ENCODE data around the gene CLDN19.

The CLDN19 gene

GRCh38 chr1:42737986-42738677 lies 1.9 kb downstream of the CLDN19 start:
- TF ChIP-seq ZFX (IDR thresholded peaks at IDR 0.05): no peak
- TF ChIP-seq CTCF (conservative IDR thresholded peaks at IDR 0.05): no peak

GRCh38 chr1:42737257-42737656 lies 2.8 kb downstream of the CLDN19 start:
- H3K27ac ChIP-seq: peak overlapping the region; percentile 46
- TF ChIP-seq CTCF (conservative IDR thresholded peaks at IDR 0.05) (no peak; the same call in 1 of the 2 replicates), ZFX (IDR thresholded peaks at IDR 0.05) (no peak)

More at GRCh38 chr1:42737986-42738677, 1.9 kb downstream of the CLDN19 start:
- peak overlapping the region; percentile 46 for H3K27ac ChIP-seq

GRCh38 chr1:42736571-42737200 lies 3.4 kb downstream of the CLDN19 start:
- H3K27ac ChIP-seq: peak overlapping the region; percentile 46
- TF ChIP-seq ZFX (IDR thresholded peaks at IDR 0.05): no peak
- no peak for TF ChIP-seq CTCF (conservative IDR thresholded peaks at IDR 0.05)

- H3K27ac ChIP-seq: peak overlapping the region; percentile 46
- TF ChIP-seq CTCF (conservative IDR thresholded peaks at IDR 0.05): peak; percentile 16; the same call in 1 of the 2 replicates
- TF ChIP-seq ZFX (IDR thresholded peaks at IDR 0.05): no peak
Measured at GRCh38 chr1:42736152-42736551, 3.9 kb downstream of the CLDN19 start.

- H3K27ac ChIP-seq: no peak overlapping the region
- TF ChIP-seq ZFX (IDR thresholded peaks at IDR 0.05): no peak
- TF ChIP-seq CTCF (conservative IDR thresholded peaks at IDR 0.05): no peak
Measured at GRCh38 chr1:42735477-42736105, 4.4 kb downstream of the CLDN19 start.

GRCh38 chr1:42735056-42735455 lies 5.0 kb downstream of the CLDN19 start:
- no peak overlapping the region for H3K27ac ChIP-seq
- TF ChIP-seq CTCF (conservative IDR thresholded peaks at IDR 0.05): no peak
- TF ChIP-seq ZFX (IDR thresholded peaks at IDR 0.05): no peak

All from C4-2B (cell line).